Measurements from ENCODE around the gene AIFM3. TPM values are rescaled to one million over a fixed set of nuclear protein-coding genes. Genes with fewer than 3 reads are reported as not detected.

Gene AIFM3
- total and polyA plus RNA-seq, 2 of the 4 experiments (the other 2 are of a cell fraction): 0.09 to 0.18 TPM

DNA sequence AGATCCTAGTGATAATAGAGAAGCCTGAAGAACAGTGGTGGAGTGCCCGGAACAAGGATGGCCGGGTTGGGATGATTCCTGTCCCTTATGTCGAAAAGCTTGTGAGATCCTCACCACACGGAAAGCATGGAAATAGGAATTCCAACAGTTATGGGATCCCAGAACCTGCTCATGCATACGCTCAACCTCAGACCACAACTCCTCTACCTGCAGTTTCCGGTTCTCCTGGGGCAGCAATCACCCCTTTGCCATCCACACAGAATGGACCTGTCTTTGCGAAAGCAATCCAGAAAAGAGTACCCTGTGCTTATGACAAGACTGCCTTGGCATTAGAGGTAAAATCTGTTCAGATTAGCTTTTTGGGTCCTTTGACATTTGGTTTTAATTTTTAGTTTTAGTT lies 33.1 kb upstream of the AIFM3 start:
- in situ Hi-C loops (cut with MboI; ENCODE audit: low sequenced_read_pairs) (no loop called here), dilution Hi-C loops (cut with HindIII; ENCODE audit: low sequenced_read_pairs, unreplicated experiment) (no loop called here), intact Hi-C loops (cut with micrococcal nuclease) (no loop called here)
- POLR2A ChIA-PET (ENCODE audit: unreplicated experiment): no interaction called here
- Histone ChIP-seq H3K4me2 (ENCODE audit: low read depth, low read length) (no peak overlapping the region), H3K56ac (ENCODE audit: extremely low read depth, insufficient read depth, low read length) (no peak overlapping the region), H4K5ac (ENCODE audit: low read depth, low read length) (no peak overlapping the region), H4K91ac (ENCODE audit: insufficient read depth, low read depth, low read length) (no peak overlapping the region), H2BK5ac (ENCODE audit: low read depth, low read length, poor library complexity, severe bottlenecking) (no peak overlapping the region), H3K79me1 (ENCODE audit: low read depth in 1 of 2, low read length in 2 of 2) (peaks cover 12 to 66% of the 10 kb centered on the region in 2 experiments), H3K36me3 (ENCODE audit: control insufficient read depth, insufficient read depth, low read length) (peaks cover 28% of the 10 kb centered on the region), H2BK20ac (ENCODE audit: low read depth, low read length) (no peak overlapping the region), H3K18ac (ENCODE audit: low read depth, low read length) (no peak overlapping the region), H3K9me1 (ENCODE audit: insufficient read depth, low read length) (peaks cover 22% of the 10 kb centered on the region), H2BK120ac (ENCODE audit: low read depth, low read length) (no peak overlapping the region), H3K4me3 (ENCODE audit: insufficient read depth, low read depth, low read length) (no peak overlapping the region), H3K9ac (ENCODE audit: low read depth, low read length) (no peak overlapping the region), H3K27me3 (ENCODE audit: control insufficient read depth, insufficient read depth, low read length) (no peaks in the 10 kb centered on the region), H2AFZ (replicated peaks; ENCODE audit: low read length, poor library complexity) (no peak overlapping the region), H3K14ac (replicated peaks; ENCODE audit: low read depth, low read length) (no peak overlapping the region), H3K9me3 (ENCODE audit: control insufficient read depth, insufficient read depth, low read length) (no peaks in the 10 kb centered on the region), H4K20me1 (ENCODE audit: insufficient read depth, low read length) (peaks cover 96% of the 10 kb centered on the region), H2AK9ac (replicated peaks; ENCODE audit: low read depth, low read length, poor library complexity) (no peak overlapping the region), H4K8ac (ENCODE audit: low read depth in 2 of 2, low read length in 2 of 2) (no peak overlapping the region), H2BK15ac (ENCODE audit: low read depth, low read length) (no peak overlapping the region), H3K4me1 (ENCODE audit: control insufficient read depth, insufficient read depth, low read length) (peaks cover 9% of the 10 kb centered on the region), H3K23ac (ENCODE audit: low read depth, low read length) (no peak overlapping the region), H2AK5ac (ENCODE audit: low read depth, low read length) (no peak overlapping the region), H3K4ac (ENCODE audit: low read depth, low read length) (no peak overlapping the region), H3K27ac (ENCODE audit: insufficient read depth, low read length) (no peak overlapping the region)
- TF ChIP-seq BHLHE40 (IDR thresholded peaks at IDR 0.05; ENCODE audit: low read depth, low read length): no peak
- no peak for TF ChIP-seq CEBPB (IDR thresholded peaks at IDR 0.05; ENCODE audit: low read depth, low read length)
- TF ChIP-seq MAZ (IDR thresholded peaks at IDR 0.05; ENCODE audit: borderline replicate concordance, low read depth, low read length): no peak
- TF ChIP-seq SMC3 (IDR thresholded peaks at IDR 0.05; ENCODE audit: low read depth, low read length): no peak
- TF ChIP-seq RCOR1 (IDR thresholded peaks at IDR 0.05; ENCODE audit: insufficient replicate concordance, low read length): no peak
- no peak for TF ChIP-seq NFE2L2 (IDR thresholded peaks at IDR 0.05; ENCODE audit: low read depth, low read length)
- TF ChIP-seq FOS (IDR thresholded peaks at IDR 0.05; ENCODE audit: low read depth, low read length): no peak
- TF ChIP-seq CTCF (conservative IDR thresholded peaks at IDR 0.05; ENCODE audit: low read depth, low read length): no peak
- no peak for TF ChIP-seq POLR2A (IDR thresholded peaks at IDR 0.05; ENCODE audit: low read depth, low read length)
- TF ChIP-seq, protein P1, sequence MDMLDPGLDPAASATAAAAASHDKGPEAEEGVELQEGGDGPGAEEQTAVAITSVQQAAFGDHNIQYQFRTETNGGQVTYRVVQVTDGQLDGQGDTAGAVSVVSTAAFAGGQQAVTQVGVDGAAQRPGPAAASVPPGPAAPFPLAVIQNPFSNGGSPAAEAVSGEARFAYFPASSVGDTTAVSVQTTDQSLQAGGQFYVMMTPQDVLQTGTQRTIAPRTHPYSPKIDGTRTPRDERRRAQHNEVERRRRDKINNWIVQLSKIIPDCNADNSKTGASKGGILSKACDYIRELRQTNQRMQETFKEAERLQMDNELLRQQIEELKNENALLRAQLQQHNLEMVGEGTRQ (IDR thresholded peaks at IDR 0.05; ENCODE audit: low read depth, low read length): no peak
- no peak for TF ChIP-seq MAFK (IDR thresholded peaks at IDR 0.05; ENCODE audit: low read depth, low read length)
- no peak for TF ChIP-seq CHD1 (IDR thresholded peaks at IDR 0.05; ENCODE audit: low read depth, low read length)
- TF ChIP-seq MXI1 (IDR thresholded peaks at IDR 0.05; ENCODE audit: borderline replicate concordance, low read depth, low read length): no peak
- no peak for TF ChIP-seq ELK1 (IDR thresholded peaks at IDR 0.05; ENCODE audit: borderline replicate concordance, low read depth, low read length)
- no peak for DNase-seq
- CTCF ChIA-PET: no interaction called here
- no peak for ATAC-seq (ENCODE audit: low read depth)
- no TSS peak for BruUV-seq (replicated peaks)
- WGBS, 2 experiments (ENCODE audit: extremely low coverage in 2 of 2, insufficient read length in 1 of 2): no CpG with 5 or more reads among the region's 7 CpGs

Measured in IMR-90 (cell line).